PFSK-1 (cell line): ENCODE measurements around the gene RND3.

Experiments
- FOXP2 ChIP-seq: optimal IDR thresholded peaks from 2 replicates; pipeline ENCODE3; 2011; ENCODE audit warnings: borderline replicate concordance, control low read depth, inconsistent platforms; ENCODE audit not compliant: insufficient read depth; ENCODE audit errors: extremely low read length, extremely low read depth
- POLR2AphosphoS5 ChIP-seq: IDR thresholded peaks from 2 replicates; pipeline ENCODE4 v1.6.1; 2012; ENCODE audit warnings: low read depth, mild to moderate bottlenecking, control low read depth, low read length, moderate library complexity
- SIN3A ChIP-seq: IDR thresholded peaks from 2 replicates; pipeline ENCODE4 v1.6.1; 2012; ENCODE audit warnings: mild to moderate bottlenecking, low read length, moderate library complexity, borderline replicate concordance; ENCODE audit not compliant: insufficient read depth
- TAF1 ChIP-seq: IDR thresholded peaks from 2 replicates; pipeline ENCODE4 v1.6.1; 2012; ENCODE audit warnings: low read length, control low read depth, borderline replicate concordance; ENCODE audit not compliant: insufficient read depth
- TF ChIP-seq, protein P1 (sequence below), 2 experiments: IDR thresholded peaks; 2 replicates each; pipeline versions ENCODE4 v1.6.1 to v1.8.0; 2011 to 2012; ENCODE audit warnings: low read depth in 2 of 2, low read length in 2 of 2, control low read depth in 1 of 2, inconsistent platforms in 1 of 2, mild to moderate bottlenecking in 1 of 2, moderate library complexity in 1 of 2; ENCODE audit not compliant: insufficient read depth in 1 of 2

Gene RND3

DNA sequence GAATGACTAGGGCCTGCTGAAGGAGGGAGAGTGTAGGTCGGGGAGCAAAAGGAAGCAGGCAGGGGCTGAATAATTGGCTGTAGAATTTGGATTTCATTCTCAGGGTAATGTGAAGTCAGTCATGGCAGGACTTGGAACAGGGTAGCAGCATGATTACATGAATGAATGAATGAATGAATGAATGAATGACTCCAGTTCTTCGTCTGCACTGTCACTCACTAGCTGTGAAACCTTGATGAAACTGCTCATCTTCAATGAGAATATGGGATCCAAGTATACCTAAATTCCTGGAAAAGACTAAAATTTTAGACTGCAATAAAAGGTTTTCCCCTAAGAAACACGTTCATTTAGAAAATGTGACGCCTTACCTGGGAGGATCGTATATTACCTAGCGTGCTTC, 3.0 kb upstream of the RND3 start:
- TF ChIP-seq FOXP2 = no peak
- no peak for TF ChIP-seq SIN3A
- no peak for TF ChIP-seq TAF1
- no peak for TF ChIP-seq POLR2AphosphoS5
- TF ChIP-seq, protein P1, sequence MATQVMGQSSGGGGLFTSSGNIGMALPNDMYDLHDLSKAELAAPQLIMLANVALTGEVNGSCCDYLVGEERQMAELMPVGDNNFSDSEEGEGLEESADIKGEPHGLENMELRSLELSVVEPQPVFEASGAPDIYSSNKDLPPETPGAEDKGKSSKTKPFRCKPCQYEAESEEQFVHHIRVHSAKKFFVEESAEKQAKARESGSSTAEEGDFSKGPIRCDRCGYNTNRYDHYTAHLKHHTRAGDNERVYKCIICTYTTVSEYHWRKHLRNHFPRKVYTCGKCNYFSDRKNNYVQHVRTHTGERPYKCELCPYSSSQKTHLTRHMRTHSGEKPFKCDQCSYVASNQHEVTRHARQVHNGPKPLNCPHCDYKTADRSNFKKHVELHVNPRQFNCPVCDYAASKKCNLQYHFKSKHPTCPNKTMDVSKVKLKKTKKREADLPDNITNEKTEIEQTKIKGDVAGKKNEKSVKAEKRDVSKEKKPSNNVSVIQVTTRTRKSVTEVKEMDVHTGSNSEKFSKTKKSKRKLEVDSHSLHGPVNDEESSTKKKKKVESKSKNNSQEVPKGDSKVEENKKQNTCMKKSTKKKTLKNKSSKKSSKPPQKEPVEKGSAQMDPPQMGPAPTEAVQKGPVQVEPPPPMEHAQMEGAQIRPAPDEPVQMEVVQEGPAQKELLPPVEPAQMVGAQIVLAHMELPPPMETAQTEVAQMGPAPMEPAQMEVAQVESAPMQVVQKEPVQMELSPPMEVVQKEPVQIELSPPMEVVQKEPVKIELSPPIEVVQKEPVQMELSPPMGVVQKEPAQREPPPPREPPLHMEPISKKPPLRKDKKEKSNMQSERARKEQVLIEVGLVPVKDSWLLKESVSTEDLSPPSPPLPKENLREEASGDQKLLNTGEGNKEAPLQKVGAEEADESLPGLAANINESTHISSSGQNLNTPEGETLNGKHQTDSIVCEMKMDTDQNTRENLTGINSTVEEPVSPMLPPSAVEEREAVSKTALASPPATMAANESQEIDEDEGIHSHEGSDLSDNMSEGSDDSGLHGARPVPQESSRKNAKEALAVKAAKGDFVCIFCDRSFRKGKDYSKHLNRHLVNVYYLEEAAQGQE (IDR thresholded peaks at IDR 0.05; ENCODE audit: insufficient read depth in 1 of 2, low read depth in 2 of 2, low read length in 2 of 2) = no peak

DNA sequence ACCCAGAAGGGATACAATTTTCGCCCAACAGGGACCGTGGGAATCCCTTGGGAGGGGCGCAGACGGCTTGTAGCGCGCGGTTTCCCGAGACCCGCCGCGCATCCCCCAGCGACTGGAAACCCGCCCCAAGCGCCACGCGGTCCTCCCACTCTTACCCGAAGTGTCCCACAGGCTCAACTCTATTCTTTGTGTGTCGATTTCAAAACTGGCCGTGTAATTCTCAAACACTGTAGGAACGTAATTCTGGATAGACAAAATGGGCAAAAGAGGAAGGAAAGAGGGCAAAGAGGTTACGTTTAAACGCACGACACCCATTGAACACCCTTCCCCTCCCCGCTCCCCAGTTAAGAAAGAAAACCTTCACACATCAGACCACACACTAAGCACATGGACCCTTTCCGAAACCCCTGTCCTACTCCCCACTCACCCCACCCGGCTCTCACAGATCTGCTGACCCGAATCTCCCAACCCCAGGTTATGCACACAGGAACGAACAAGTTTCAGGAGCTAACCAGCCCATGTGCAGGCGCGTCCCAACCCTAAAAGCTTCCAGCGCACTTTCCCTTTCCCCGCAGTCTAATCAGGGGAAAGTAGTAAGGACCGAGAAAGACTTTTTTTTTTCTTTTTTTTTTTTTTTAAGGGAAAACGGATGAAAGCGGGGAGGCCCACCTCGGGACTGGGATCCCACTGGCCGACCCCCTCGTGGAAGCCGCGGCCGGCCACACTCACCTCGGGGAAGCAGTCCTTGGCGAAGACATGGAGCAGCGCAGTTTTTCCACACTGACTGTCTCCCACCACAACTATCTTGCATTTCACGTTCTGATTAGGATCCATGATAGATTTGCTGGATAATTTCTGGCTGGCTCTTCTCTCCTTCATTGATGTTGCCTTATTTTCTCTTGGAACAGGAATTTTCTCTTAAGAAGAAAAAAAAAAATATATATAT, 655 bp downstream of the RND3 start:
- TF ChIP-seq, protein P1 (IDR thresholded peaks at IDR 0.05; ENCODE audit: insufficient read depth in 1 of 2, low read depth in 2 of 2, low read length in 2 of 2) = no peak
- TF ChIP-seq SIN3A = 0 out of 2 replicates have a peak, but pooled peaks have one; percentile 18
- TF ChIP-seq TAF1 = no peak

DNA sequence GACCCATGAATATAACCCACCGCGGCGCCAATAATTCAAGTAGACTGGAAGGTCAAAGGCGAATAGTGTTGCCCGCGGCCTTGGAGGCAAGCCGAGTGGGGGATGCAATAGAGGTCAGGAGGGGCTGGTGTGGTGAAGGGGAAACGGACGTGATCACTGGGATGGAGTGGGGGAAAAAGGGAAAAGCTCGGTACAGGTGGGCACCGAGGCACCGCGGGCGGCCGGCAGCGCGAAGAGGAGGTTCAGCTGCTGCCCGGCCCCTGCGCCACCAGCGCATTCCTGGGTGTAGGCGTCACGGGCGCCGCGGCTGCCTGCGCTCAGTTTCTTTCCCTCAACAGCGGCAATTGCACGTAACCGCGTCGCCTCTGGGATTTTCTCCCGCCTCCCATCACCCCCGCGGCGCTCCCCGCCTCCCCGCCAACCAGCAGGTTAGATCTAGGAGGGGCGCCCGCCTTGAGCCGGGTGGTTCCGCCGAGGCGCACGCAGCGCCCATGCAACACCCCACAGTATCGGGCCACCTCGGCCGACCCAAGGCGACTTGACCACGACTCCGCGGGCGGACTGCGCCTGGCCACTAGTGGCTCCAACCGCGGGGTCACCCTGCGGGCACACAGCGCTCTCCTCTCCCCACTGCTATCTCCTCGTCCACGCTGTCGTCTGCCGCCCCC, 1.5 kb downstream of the RND3 start:
- TF ChIP-seq SIN3A (no peak), POLR2AphosphoS5 (no peak), TAF1 (no peak), FOXP2 (no peak)
- TF ChIP-seq, protein P1 (IDR thresholded peaks at IDR 0.05; ENCODE audit: insufficient read depth in 1 of 2, low read depth in 2 of 2, low read length in 2 of 2) = no peak

DNA sequence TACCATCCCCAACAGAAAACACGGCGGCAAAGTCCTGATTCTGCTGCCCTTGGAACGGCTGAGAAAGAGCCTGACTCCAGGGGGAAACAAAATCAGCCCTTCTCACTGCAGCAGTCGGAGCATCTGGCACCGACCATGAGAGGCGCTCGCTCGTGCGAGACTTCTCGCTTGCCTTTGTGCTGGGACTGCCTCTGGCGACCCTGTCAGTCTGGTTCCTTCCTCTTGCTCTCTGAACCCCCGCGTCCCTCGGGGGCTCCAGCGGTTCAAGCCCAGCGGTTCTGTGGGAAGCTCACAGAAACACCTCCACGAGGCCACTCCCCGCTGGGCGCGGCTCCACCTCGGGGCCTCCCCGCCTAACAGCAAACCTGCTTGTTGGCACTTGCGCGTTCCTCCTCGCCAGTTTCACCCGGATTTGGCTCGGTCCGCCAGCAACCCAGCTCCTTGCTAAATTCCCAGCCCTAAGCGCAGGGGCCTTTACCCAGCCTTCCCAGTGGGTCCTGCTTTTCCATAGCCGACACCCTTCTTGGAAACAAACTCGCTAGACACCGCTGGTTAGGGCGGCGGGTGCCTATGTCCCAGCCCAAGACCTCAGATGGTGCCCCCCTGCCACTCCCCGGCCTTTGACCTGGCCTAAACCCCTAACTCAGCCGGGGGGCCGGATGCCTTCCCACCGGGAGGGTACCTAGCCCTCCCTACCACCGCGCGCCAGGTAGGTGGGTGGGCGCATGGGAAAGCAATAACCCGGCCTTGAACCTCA, 2.2 kb downstream of the RND3 start:
- peak; percentile 43; the same call in 1 of the 2 replicates for TF ChIP-seq SIN3A
- TF ChIP-seq, protein P1 (IDR thresholded peaks at IDR 0.05; ENCODE audit: insufficient read depth in 1 of 2, low read depth in 2 of 2, low read length in 2 of 2) = no peak
